ENCODE results near the gene SHISA6. TPM values are rescaled to one million over a fixed set of nuclear protein-coding genes. Genes with fewer than 3 reads are reported as not detected.

Gene SHISA6
- polyA plus RNA-seq, 1 donor (not counting 4 experiments of a cell fraction or from before 2014, with no cell fraction given): 2.2 TPM

- no peaks in the 10 kb centered on the region for H3K4me1 ChIP-seq (ENCODE audit: control insufficient read depth, extremely low read depth, insufficient read depth, low read length)
- H3K9me1 ChIP-seq (ENCODE audit: control insufficient read depth, extremely low read depth, insufficient read depth, low read length): no peaks in the 10 kb centered on the region
- no peak overlapping the region for H3K9ac ChIP-seq (ENCODE audit: control insufficient read depth, extremely low read depth, insufficient read depth, low read length)
- no peak for DNase-seq (ENCODE audit: low read depth, low spot score)
- no peak overlapping the region for H3K4me3 ChIP-seq (ENCODE audit: control insufficient read depth in 2 of 3, extremely low read depth in 1 of 3, insufficient read depth in 2 of 3, low read depth in 1 of 3, low read length in 3 of 3)
- no peaks in the 10 kb centered on the region for H3K27me3 ChIP-seq (ENCODE audit: control insufficient read depth, extremely low read depth, insufficient read depth, low read length)
- H3K4me2 ChIP-seq (ENCODE audit: control insufficient read depth, extremely low read depth, insufficient read depth, low read depth, low read length): no peak overlapping the region
- no peaks in the 10 kb centered on the region for H3K36me3 ChIP-seq (ENCODE audit: control insufficient read depth in 2 of 2, extremely low read depth in 1 of 2, insufficient read depth in 2 of 2, low read length in 2 of 2)
- TF ChIP-seq EZH2 (IDR thresholded peaks at IDR 0.05; ENCODE audit: low read length) (no peak), CTCF (optimal IDR thresholded peaks at IDR 0.05 in 1 of 3, IDR thresholded peaks at IDR 0.05 in 1 of 3, conservative IDR thresholded peaks at IDR 0.05 in 1 of 3; ENCODE audit: extremely low read depth in 1 of 3, insufficient read depth in 2 of 3, low read length in 3 of 3) (no peak)
- no peak overlapping the region for H2AFZ ChIP-seq (ENCODE audit: control insufficient read depth, low read length)
- dilution Hi-C loops (cut with MboI; ENCODE audit: extremely low pct_ligation_motif_present, low sequenced_read_pairs): no loop called here
- H3K79me2 ChIP-seq (ENCODE audit: control insufficient read depth, insufficient read depth, low read length): no peaks in the 10 kb centered on the region
- H3K27ac ChIP-seq (ENCODE audit: control insufficient read depth, insufficient read depth, low read length): no peak overlapping the region
- H4K20me1 ChIP-seq (ENCODE audit: control insufficient read depth, extremely low read depth, insufficient read depth, low read length): no peaks in the 10 kb centered on the region
- peaks cover 5% of the 10 kb centered on the region for H3K9me3 ChIP-seq (ENCODE audit: control insufficient read depth, low read depth, low read length)
- FAIRE-seq: no peak
These were observed 318.6 kb downstream of the SHISA6 start for GRCh38 chr17:11559601-11560000.

- Histone ChIP-seq H3K27me3 (ENCODE audit: control insufficient read depth, extremely low read depth, insufficient read depth, low read length) (no peaks in the 10 kb centered on the region), H4K20me1 (ENCODE audit: control insufficient read depth, extremely low read depth, insufficient read depth, low read length) (no peaks in the 10 kb centered on the region), H3K9me1 (ENCODE audit: control insufficient read depth, extremely low read depth, insufficient read depth, low read length) (no peaks in the 10 kb centered on the region), H3K4me1 (ENCODE audit: control insufficient read depth, extremely low read depth, insufficient read depth, low read length) (no peaks in the 10 kb centered on the region), H3K4me2 (ENCODE audit: control insufficient read depth, extremely low read depth, insufficient read depth, low read depth, low read length) (no peak overlapping the region), H3K27ac (ENCODE audit: control insufficient read depth, insufficient read depth, low read length) (no peak overlapping the region), H3K79me2 (ENCODE audit: control insufficient read depth, insufficient read depth, low read length) (no peaks in the 10 kb centered on the region), H3K9me3 (ENCODE audit: control insufficient read depth, low read depth, low read length) (peaks cover 5% of the 10 kb centered on the region), H3K9ac (ENCODE audit: control insufficient read depth, extremely low read depth, insufficient read depth, low read length) (no peak overlapping the region), H3K4me3 (ENCODE audit: control insufficient read depth in 2 of 3, extremely low read depth in 1 of 3, insufficient read depth in 2 of 3, low read depth in 1 of 3, low read length in 3 of 3) (no peak overlapping the region), H2AFZ (ENCODE audit: control insufficient read depth, low read length) (no peak overlapping the region), H3K36me3 (ENCODE audit: control insufficient read depth in 2 of 2, extremely low read depth in 1 of 2, insufficient read depth in 2 of 2, low read length in 2 of 2) (no peaks in the 10 kb centered on the region)
- dilution Hi-C loops (cut with MboI; ENCODE audit: extremely low pct_ligation_motif_present, low sequenced_read_pairs): no loop called here
- DNase-seq (ENCODE audit: low read depth, low spot score) (no peak), FAIRE-seq (no peak)
- TF ChIP-seq EZH2 (IDR thresholded peaks at IDR 0.05; ENCODE audit: low read length) (no peak), CTCF (optimal IDR thresholded peaks at IDR 0.05 in 1 of 3, IDR thresholded peaks at IDR 0.05 in 1 of 3, conservative IDR thresholded peaks at IDR 0.05 in 1 of 3; ENCODE audit: extremely low read depth in 1 of 3, insufficient read depth in 2 of 3, low read length in 3 of 3) (no peak)
These were observed 320.3 kb downstream of the SHISA6 start for GRCh38 chr17:11561281-11561680.
